ENCODE results near the gene PDCD4. TPM values are rescaled to one million over a fixed set of nuclear protein-coding genes. Genes with fewer than 3 reads are reported as not detected.
A peak's percentile ranks its signal among the peaks of the same experiment; 100 is the strongest.

PDCD4 gene
- total RNA-seq, 4 donors from 2014 or later, result 98.3 to 724 (median 511) TPM

- intact Hi-C loops (cut with DNase I; ENCODE audit: low total_unique reads), result no loop called here
- no peaks in the 10 kb centered on the region for H3K9me3 ChIP-seq
- H3K36me3 ChIP-seq, result peaks cover 0 to 46% (median 17%) of the 10 kb centered on the region in 4 donors
- in situ Hi-C loops (cut with MboI; ENCODE audit: low pct_ligation_motif_present in 1 of 4, low pct_unique_long_range_greater_than_20kb in 1 of 4, low sequenced_read_pairs in 3 of 4), result loop anchor here in 2 of 4 donors (25.0 kb wide), 2 partner anchors 290 to 315 kb away; no protein-coding TSS in a partner anchor
- TF ChIP-seq, protein P1, sequence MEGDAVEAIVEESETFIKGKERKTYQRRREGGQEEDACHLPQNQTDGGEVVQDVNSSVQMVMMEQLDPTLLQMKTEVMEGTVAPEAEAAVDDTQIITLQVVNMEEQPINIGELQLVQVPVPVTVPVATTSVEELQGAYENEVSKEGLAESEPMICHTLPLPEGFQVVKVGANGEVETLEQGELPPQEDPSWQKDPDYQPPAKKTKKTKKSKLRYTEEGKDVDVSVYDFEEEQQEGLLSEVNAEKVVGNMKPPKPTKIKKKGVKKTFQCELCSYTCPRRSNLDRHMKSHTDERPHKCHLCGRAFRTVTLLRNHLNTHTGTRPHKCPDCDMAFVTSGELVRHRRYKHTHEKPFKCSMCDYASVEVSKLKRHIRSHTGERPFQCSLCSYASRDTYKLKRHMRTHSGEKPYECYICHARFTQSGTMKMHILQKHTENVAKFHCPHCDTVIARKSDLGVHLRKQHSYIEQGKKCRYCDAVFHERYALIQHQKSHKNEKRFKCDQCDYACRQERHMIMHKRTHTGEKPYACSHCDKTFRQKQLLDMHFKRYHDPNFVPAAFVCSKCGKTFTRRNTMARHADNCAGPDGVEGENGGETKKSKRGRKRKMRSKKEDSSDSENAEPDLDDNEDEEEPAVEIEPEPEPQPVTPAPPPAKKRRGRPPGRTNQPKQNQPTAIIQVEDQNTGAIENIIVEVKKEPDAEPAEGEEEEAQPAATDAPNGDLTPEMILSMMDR (IDR thresholded peaks at IDR 0.05), result no peak
- peak in 1 of 3 donors; percentile 3 for TF ChIP-seq POLR2AphosphoS5 (IDR thresholded peaks at IDR 0.05)
- H3K4me3 ChIP-seq, result no peak overlapping the region
- H3K27me3 ChIP-seq, result no peaks in the 10 kb centered on the region
- H3K27ac ChIP-seq, result peak overlapping the region in 1 of 4 donors; percentile 36
- peaks cover 0 to 3% (median under 1%) of the 10 kb centered on the region in 4 donors for H3K4me1 ChIP-seq
- 69 to 75% methylated on average over 6 to 7 of the region's 7 CpGs for WGBS, 2 donors (ENCODE audit: low coverage in 1 of 2)
- DNase-seq, result no peak
Measured at GRCh38 chr10:110901954-110902819, 30.5 kb downstream of the PDCD4 start.

DNA sequence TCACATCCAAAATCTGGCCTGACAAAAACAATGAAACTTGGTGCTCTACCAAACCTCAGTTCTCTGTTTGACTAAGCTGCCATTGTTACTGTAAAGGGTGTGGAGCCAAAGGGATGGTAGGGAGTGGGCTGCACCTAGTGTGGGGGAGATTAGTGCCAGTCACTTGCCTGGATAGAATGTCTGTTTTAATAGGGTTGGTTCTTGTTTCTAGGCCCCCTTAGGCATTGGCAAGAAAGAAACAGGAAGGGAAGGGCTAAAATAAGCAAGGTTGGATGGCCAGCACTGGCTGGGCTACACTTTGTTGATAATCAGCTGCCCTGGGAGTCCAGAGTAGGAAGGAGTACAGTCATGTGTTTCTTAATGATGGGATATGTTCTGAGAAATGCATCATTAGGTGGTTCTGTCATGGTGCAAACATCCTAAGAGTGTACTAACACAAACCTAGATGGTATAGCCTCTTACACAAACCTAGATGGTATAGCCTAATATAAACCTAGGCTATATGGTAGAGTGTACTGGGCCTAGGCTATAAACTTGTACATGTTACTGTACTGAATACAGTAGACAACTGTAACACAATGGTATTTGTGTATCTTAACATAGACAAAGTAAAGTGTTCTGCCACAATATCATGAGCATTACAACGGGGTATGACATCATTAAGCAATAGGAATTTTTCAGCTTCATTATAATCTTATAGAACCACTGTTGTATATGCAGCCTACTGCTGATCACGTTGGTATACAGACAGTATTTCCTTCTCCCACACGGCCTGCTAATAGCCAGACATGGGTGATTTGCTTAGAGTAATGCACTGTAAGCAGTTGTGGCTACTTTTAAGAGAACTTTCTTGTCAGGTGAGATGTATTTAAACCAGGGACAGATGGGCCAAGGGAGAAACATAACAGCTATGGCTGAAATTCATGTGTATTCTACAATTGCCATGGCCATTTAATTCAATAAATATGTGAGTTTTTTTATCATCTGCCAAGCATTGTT lies 31.9 kb downstream of the PDCD4 start:
- no peaks in the 10 kb centered on the region for H3K27me3 ChIP-seq
- H3K9me3 ChIP-seq, result no peaks in the 10 kb centered on the region
- peaks cover 0 to 32% (median 10%) of the 10 kb centered on the region in 4 donors for H3K36me3 ChIP-seq
- H3K27ac ChIP-seq, result no peak overlapping the region
- no peak for TF ChIP-seq EP300 (IDR thresholded peaks at IDR 0.05; ENCODE audit: low read depth)
- TF ChIP-seq, protein P1 (IDR thresholded peaks at IDR 0.05), result no peak
- TF ChIP-seq POLR2A (IDR thresholded peaks at IDR 0.05), result no peak
- peak in 2 of 3 donors; percentile 16 to 56 for TF ChIP-seq POLR2AphosphoS5 (IDR thresholded peaks at IDR 0.05)
- no peaks in the 10 kb centered on the region for H3K4me1 ChIP-seq
- 74 to 75% methylated on average over 3 of the region's 3 CpGs for WGBS, 2 donors (ENCODE audit: low coverage in 1 of 2)
- no peak overlapping the region for H3K4me3 ChIP-seq
- intact Hi-C loops (cut with DNase I; ENCODE audit: low total_unique reads) (no loop called here), in situ Hi-C loops (cut with MboI; ENCODE audit: low pct_ligation_motif_present in 1 of 4, low pct_unique_long_range_greater_than_20kb in 1 of 4, low sequenced_read_pairs in 3 of 4) (loop anchor here in 2 of 4 donors (25.0 kb wide), 2 partner anchors 291 to 316 kb away; no protein-coding TSS in a partner anchor)
- no peak for DNase-seq

DNA sequence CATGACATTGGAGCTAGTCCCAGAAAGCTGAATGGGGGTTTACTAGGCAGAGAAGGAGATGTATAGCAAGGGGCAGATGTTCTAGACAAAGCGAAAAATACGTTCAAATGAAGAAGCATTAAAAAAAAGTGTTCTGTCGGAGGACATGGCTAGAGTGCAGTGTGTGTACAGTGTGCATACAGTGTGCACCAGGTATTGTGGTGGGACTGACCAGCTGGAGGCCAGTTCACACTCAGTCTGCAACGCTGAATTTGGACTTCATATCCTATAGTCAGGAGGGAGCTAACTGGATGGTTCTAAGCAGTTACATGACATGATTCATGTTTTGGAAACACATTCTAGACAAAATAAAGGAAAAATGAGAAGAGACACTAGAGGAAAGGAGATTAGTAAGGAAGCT lies 38.4 kb downstream of the PDCD4 start:
- TF ChIP-seq EP300 (IDR thresholded peaks at IDR 0.05; ENCODE audit: low read depth) (no peak), POLR2A (IDR thresholded peaks at IDR 0.05) (no peak)
- TF ChIP-seq, protein P1 (IDR thresholded peaks at IDR 0.05), result no peak
- intact Hi-C loops (cut with DNase I; ENCODE audit: low total_unique reads), result no loop called here
- no peaks in the 10 kb centered on the region for H3K27me3 ChIP-seq
- no peak overlapping the region for H3K27ac ChIP-seq
- in situ Hi-C loops (cut with MboI; ENCODE audit: low pct_ligation_motif_present in 1 of 4, low pct_unique_long_range_greater_than_20kb in 1 of 4, low sequenced_read_pairs in 3 of 4), result loop anchor here in 2 of 4 donors (25.0 kb wide), 2 partner anchors 298 to 323 kb away; no protein-coding TSS in a partner anchor
- H3K4me3 ChIP-seq, result no peak overlapping the region
- WGBS, 2 donors (ENCODE audit: low coverage in 1 of 2), result 77 to 82% methylated on average over 4 of the region's 4 CpGs
- DNase-seq, result no peak
- H3K36me3 ChIP-seq, result no peaks in the 10 kb centered on the region
- H3K9me3 ChIP-seq, result no peaks in the 10 kb centered on the region
- no peaks in the 10 kb centered on the region for H3K4me1 ChIP-seq

DNA sequence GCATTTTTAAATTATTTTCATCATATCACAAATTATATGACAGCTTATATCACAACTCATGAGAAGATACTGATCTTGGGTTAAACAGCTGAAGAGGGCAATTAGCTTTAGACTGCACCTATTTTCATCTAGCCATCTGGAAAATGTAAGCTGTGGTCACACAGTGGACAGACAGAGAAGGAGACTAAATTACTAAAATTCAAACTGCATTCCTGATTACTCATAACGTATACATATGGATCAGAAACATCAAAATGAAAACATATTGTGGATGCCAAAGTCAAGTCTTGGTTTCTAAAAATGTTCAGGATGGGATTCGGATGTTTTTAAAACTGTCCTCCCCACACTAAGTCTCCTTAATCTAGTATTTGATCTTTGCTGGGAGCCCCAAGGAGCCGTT lies 40.6 kb downstream of the PDCD4 start:
- no peaks in the 10 kb centered on the region for H3K9me3 ChIP-seq
- intact Hi-C loops (cut with DNase I; ENCODE audit: low total_unique reads) (no loop called here), in situ Hi-C loops (cut with MboI; ENCODE audit: low pct_ligation_motif_present in 1 of 4, low pct_unique_long_range_greater_than_20kb in 1 of 4, low sequenced_read_pairs in 3 of 4) (loop anchor here in 2 of 4 donors (25.0 kb wide), 2 partner anchors 300 to 325 kb away; no protein-coding TSS in a partner anchor)
- no peaks in the 10 kb centered on the region for H3K36me3 ChIP-seq
- H3K27me3 ChIP-seq, result no peaks in the 10 kb centered on the region
- WGBS, 2 donors (ENCODE audit: low coverage in 1 of 2), result 74 to 85% methylated on average over 3 of the region's 3 CpGs
- DNase-seq, result no peak
- peak in 1 of 3 donors; percentile 15 for TF ChIP-seq POLR2AphosphoS5 (IDR thresholded peaks at IDR 0.05)
- TF ChIP-seq, protein P1 (IDR thresholded peaks at IDR 0.05), result no peak
- no peak for TF ChIP-seq EP300 (IDR thresholded peaks at IDR 0.05; ENCODE audit: low read depth)
- peaks cover 0 to 2% (median under 1%) of the 10 kb centered on the region in 4 donors for H3K4me1 ChIP-seq
- no peak overlapping the region for H3K4me3 ChIP-seq
- no peak overlapping the region for H3K27ac ChIP-seq

Data from transverse colon (tissue), 4 donors.